GM19328 (cell line): Measurements from ENCODE around the gene OR4D6.
"Not testable (repeated sequence)": the region's sequence is repeated elsewhere in the genome, so short reads cannot be mapped to it uniquely, and the experiment has no call there.

Source experiments
- ATAC-seq: cut with Tn5 transposase; IDR thresholded peaks from one replicate; pipeline ENCODE4 v1.9.1; 2021; ENCODE audit warnings: mild to moderate bottlenecking, moderate library complexity; ENCODE audit not compliant: unreplicated experiment

OR4D6 gene

GRCh38 chr11:59456661-59457060 lies at the start of gene OR4D6:
TSS of gene OR4D6 (plus strand) at chr11:59456961. CDS start at chr11:59456961, 0 bp downstream.
- no peak for ATAC-seq

- ATAC-seq: no peak
Observed at GRCh38 chr11:59413646-59414045, 43.1 kb upstream of the OR4D6 start.

- ATAC-seq: no peak
Observed at GRCh38 chr11:59415111-59415510, 41.6 kb upstream of the OR4D6 start.

GRCh38 chr11:59416613-59417012 lies 40.1 kb upstream of the OR4D6 start:
- ATAC-seq: no peak

- ATAC-seq: no peak
Observed at GRCh38 chr11:59417023-59417422, 39.7 kb upstream of the OR4D6 start.

- no peak for ATAC-seq
Observed at GRCh38 chr11:59418156-59418555, 38.6 kb upstream of the OR4D6 start.

- no peak for ATAC-seq
Observed at GRCh38 chr11:59423835-59424234, 32.9 kb upstream of the OR4D6 start.

GRCh38 chr11:59425131-59425530 lies 31.6 kb upstream of the OR4D6 start:
- no peak for ATAC-seq

GRCh38 chr11:59426361-59427067 lies 30.2 kb upstream of the OR4D6 start, which contains the start of gene OR5A2:
TSS of gene OR5A2 (minus strand) at chr11:59426413. CDS start at chr11:59422953, 3,460 bp downstream.
- ATAC-seq: no peak

GRCh38 chr11:59427068-59427382 lies 29.7 kb upstream of the OR4D6 start:
- no peak for ATAC-seq

- no peak for ATAC-seq
Observed at GRCh38 chr11:59429924-59430516, 26.7 kb upstream of the OR4D6 start.

- ATAC-seq: no peak
Observed at GRCh38 chr11:59436169-59436568, 20.6 kb upstream of the OR4D6 start, which contains the start of gene OR5A1. TSS of gene OR5A1 (plus strand) at chr11:59436469. CDS start at chr11:59443169, 6,700 bp downstream.

GRCh38 chr11:59437770-59438169 lies 19.0 kb upstream of the OR4D6 start:
- no peak for ATAC-seq

- ATAC-seq: not testable (repeated sequence)
Observed at GRCh38 chr11:59445624-59446023, 11.1 kb upstream of the OR4D6 start.

- no peak for ATAC-seq
Observed at GRCh38 chr11:59448484-59448883, 8.3 kb upstream of the OR4D6 start.

- ATAC-seq: no peak
Observed at GRCh38 chr11:59459916-59460315, 3.2 kb downstream of the OR4D6 start.

- ATAC-seq: no peak
Observed at GRCh38 chr11:59463190-59463641, 6.5 kb downstream of the OR4D6 start.

GRCh38 chr11:59473015-59473414 lies 16.3 kb downstream of the OR4D6 start, which contains the start of gene OR4D10:
TSS of gene OR4D10 (plus strand) at chr11:59473315. CDS start at chr11:59477430, 4,115 bp downstream.
- ATAC-seq: no peak

GRCh38 chr11:59475176-59475575 lies 18.4 kb downstream of the OR4D6 start:
- no peak for ATAC-seq

GRCh38 chr11:59479906-59480305 lies 23.1 kb downstream of the OR4D6 start:
- no peak for ATAC-seq

- no peak for ATAC-seq
Observed at GRCh38 chr11:59480359-59480758, 23.6 kb downstream of the OR4D6 start.

GRCh38 chr11:59501931-59502330 lies 45.2 kb downstream of the OR4D6 start:
- no peak for ATAC-seq
